Measurements from ENCODE around the gene GABRD. TPM values are rescaled to one million over a fixed set of nuclear protein-coding genes. Genes with fewer than 3 reads are reported as not detected.

Gene GABRD
- total and polyA plus RNA-seq, 2 donors from 2014 or later: 0.63 to 1.1 TPM

DNA sequence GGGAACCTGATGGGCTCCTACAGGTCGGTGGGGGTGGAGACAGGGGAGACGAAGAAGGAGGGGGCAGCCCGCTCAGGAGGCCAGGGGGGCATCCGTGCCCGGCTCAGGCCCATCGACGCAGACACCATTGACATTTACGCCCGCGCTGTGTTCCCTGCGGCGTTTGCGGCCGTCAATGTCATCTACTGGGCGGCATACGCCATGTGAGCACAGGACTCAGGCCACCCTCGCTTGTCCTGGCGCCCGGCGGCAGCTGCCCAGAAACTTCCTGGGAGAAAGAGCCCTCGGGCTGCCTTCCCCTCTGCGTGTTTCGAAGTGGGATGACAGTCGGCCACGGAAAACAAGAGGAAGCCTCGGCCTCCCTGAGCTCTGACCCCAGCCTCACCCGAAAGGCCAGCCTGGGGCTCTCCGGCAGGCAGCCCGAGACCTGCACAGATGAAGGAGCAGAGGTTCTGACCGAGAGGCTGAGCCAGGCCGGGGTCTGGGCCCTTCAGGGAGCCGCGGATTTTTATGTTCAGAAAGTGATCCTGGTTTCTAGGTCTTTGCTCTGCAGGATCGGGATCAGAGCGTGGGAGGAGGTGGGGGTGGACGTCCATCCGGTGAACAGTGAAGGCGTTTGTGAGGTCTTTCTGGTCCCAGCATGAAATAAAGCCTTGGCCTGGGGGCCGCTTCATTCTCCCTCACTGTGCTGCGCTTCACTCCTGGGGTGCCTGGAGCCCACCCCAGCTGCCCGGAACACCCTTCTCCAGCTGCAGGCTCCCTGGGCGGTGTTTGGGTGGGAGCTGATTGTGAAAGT, 11.1 kb downstream of the GABRD start:
- Histone ChIP-seq H3K4me3 (ENCODE audit: low read length in 3 of 3) (no peak overlapping the region), H3K9ac (ENCODE audit: low read length in 3 of 3) (no peak overlapping the region), H3K36me3 (ENCODE audit: control insufficient read depth in 2 of 3, insufficient read depth in 3 of 3, low read length in 3 of 3) (no peaks in the 10 kb centered on the region), H3K4me1 (ENCODE audit: control insufficient read depth in 2 of 3, insufficient read depth in 2 of 3, low read depth in 1 of 3, low read length in 3 of 3) (peaks cover 0 to 5% (median 0%) of the 10 kb centered on the region in 3 donors), H3K27ac (ENCODE audit: low read depth in 2 of 2, low read length in 2 of 2) (no peak overlapping the region), H3K27me3 (ENCODE audit: control insufficient read depth, insufficient read depth, low read length) (no peaks in the 10 kb centered on the region), H3K9me3 (ENCODE audit: control insufficient read depth in 2 of 3, insufficient read depth in 1 of 3, low read length in 3 of 3) (no peaks in the 10 kb centered on the region)
- TF ChIP-seq, protein P1, sequence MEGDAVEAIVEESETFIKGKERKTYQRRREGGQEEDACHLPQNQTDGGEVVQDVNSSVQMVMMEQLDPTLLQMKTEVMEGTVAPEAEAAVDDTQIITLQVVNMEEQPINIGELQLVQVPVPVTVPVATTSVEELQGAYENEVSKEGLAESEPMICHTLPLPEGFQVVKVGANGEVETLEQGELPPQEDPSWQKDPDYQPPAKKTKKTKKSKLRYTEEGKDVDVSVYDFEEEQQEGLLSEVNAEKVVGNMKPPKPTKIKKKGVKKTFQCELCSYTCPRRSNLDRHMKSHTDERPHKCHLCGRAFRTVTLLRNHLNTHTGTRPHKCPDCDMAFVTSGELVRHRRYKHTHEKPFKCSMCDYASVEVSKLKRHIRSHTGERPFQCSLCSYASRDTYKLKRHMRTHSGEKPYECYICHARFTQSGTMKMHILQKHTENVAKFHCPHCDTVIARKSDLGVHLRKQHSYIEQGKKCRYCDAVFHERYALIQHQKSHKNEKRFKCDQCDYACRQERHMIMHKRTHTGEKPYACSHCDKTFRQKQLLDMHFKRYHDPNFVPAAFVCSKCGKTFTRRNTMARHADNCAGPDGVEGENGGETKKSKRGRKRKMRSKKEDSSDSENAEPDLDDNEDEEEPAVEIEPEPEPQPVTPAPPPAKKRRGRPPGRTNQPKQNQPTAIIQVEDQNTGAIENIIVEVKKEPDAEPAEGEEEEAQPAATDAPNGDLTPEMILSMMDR (IDR thresholded peaks at IDR 0.05; ENCODE audit: borderline replicate concordance, extremely low read depth, insufficient read depth): no peak
- FAIRE-seq (no peak), DNase-seq (peak in 2 of 5 donors; percentile 44 to 45)
- intact Hi-C loops (cut with DNase I): no loop called here

DNA sequence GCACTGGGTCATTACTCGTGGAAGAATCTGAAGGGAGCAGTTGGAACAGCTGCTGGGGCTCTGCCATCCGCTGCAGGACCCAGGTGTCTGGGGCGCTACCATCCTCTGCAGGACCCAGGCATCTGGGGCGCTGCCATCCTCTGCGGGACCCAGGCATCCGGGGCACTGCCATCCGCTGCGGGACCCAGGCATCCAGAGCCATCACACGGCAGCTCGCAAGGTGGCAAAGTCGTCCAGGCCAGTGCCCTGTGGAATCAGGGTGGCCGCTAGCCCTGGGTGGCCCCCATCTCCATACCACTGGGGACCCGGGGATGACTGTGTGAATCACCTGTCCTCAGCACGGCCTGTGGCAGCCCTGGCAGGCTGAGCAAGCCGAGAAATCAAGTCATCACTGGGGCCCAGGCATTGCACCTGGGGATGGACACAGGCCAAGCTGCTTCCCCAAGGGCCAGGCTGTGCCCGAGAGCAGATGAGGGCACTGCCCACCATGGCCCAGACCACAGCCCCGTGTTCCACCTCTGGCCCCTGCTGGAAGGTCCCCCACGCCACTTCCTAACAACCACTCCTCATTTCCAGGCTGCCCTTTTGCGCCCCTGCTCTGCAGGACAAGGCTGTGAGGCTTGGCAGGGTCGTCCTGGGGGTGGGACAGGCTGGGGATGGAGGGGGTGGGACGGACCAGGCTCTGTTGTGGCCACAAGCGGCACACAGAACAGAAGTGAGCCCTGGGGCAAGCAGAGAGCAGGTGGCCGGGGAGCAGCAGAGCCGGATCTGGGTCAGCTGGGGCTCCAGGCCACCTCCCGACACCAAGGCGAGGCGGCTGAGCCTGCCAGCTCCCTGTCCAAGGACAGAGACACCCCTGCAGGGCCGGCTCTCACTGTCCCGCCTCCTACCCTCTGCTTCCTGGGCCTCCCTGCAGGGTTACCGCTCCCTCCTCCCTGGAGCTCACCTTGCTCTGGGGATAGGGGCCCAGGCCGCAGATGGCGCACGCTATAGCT, 12.7 kb downstream of the GABRD start:
- no peaks in the 10 kb centered on the region for H3K9me3 ChIP-seq (ENCODE audit: control insufficient read depth in 2 of 3, insufficient read depth in 1 of 3, low read length in 3 of 3)
- FAIRE-seq: no peak
- H3K9ac ChIP-seq (ENCODE audit: low read length in 3 of 3): no peak overlapping the region
- no peaks in the 10 kb centered on the region for H3K27me3 ChIP-seq (ENCODE audit: control insufficient read depth, insufficient read depth, low read length)
- H3K4me1 ChIP-seq (ENCODE audit: control insufficient read depth in 2 of 3, insufficient read depth in 2 of 3, low read depth in 1 of 3, low read length in 3 of 3): no peaks in the 10 kb centered on the region
- no peak overlapping the region for H3K27ac ChIP-seq (ENCODE audit: low read depth in 2 of 2, low read length in 2 of 2)
- DNase-seq: peak in 1 of 5 donors; percentile 69
- TF ChIP-seq, protein P1 (IDR thresholded peaks at IDR 0.05; ENCODE audit: borderline replicate concordance, extremely low read depth, insufficient read depth): no peak
- H3K36me3 ChIP-seq (ENCODE audit: control insufficient read depth in 2 of 3, insufficient read depth in 3 of 3, low read length in 3 of 3): no peaks in the 10 kb centered on the region
- intact Hi-C loops (cut with DNase I): no loop called here
- H3K4me3 ChIP-seq (ENCODE audit: low read length in 3 of 3): no peak overlapping the region

DNA sequence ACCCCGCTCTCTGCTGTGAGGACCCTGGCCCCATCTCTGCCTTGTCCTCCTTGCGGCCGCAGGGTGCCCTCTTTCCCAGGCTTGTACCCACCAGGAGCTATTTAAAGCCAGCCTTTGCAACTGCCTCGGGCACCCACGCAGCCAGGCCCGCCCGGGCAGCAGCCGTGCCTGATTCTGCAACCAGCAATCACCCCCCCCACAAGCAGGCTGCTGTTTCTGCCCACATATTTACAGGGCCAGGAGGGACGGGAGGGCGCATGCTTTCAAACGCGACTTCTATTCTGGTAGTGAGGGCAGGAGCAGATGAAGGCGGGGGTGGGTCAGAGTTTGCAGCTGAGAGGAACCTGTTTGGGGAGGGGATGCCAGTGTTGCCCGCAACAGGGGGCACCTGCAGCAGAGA, 13.6 kb downstream of the GABRD start:
- TF ChIP-seq, protein P1 (IDR thresholded peaks at IDR 0.05; ENCODE audit: borderline replicate concordance, extremely low read depth, insufficient read depth): no peak
- intact Hi-C loops (cut with DNase I): no loop called here

More for the DNA sequence above, 13.6 kb downstream of the GABRD start:
- Histone ChIP-seq H3K27me3 (ENCODE audit: control insufficient read depth, insufficient read depth, low read length) (no peaks in the 10 kb centered on the region), H3K27ac (ENCODE audit: low read depth in 2 of 2, low read length in 2 of 2) (no peak overlapping the region), H3K9ac (ENCODE audit: low read length in 3 of 3) (no peak overlapping the region), H3K9me3 (ENCODE audit: control insufficient read depth in 2 of 3, insufficient read depth in 1 of 3, low read length in 3 of 3) (no peaks in the 10 kb centered on the region), H3K4me3 (ENCODE audit: low read length in 3 of 3) (no peak overlapping the region), H3K4me1 (ENCODE audit: control insufficient read depth in 2 of 3, insufficient read depth in 2 of 3, low read depth in 1 of 3, low read length in 3 of 3) (no peaks in the 10 kb centered on the region), H3K36me3 (ENCODE audit: control insufficient read depth in 2 of 3, insufficient read depth in 3 of 3, low read length in 3 of 3) (no peaks in the 10 kb centered on the region)
- peak in 2 of 5 donors; percentile 16 to 38 for DNase-seq
- FAIRE-seq: no peak
